OCI-LY3 (cell line): ENCODE measurements around the gene MAP3K5.

ENCODE experiments used
- EZH2phosphoT487 ChIP-seq: fragments of 200-600 bp; shearing (Covaris generic); IDR thresholded peaks from 2 replicates; pipeline ENCODE4 v1.6.1; 2018; ENCODE audit warnings: antibody characterized with exemption, mixed run types, low read depth
- TF ChIP-seq, protein P1 (sequence below): fragments of 200-600, 300-600 bp; sonication (generic); IDR thresholded peaks from 2 replicates; pipeline ENCODE4 v1.5.1; 2014; ENCODE audit warnings: antibody characterized with exemption, low read length, low read depth

DNA sequence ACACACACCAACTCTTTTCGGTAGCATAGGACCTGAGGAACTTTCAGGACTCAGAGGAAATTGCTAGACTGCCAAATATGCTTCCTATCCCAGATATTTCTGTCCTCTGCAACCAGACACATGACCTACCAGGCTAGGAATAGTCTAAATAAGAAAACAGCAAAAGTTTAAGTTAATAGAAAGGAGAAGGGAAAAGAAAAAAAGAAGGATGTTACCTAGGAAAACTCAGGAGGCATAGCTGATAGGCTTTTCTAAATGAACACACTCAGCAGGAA lies 74.6 kb downstream of the MAP3K5 start:
- no peak for TF ChIP-seq EZH2phosphoT487
- TF ChIP-seq, protein P1, sequence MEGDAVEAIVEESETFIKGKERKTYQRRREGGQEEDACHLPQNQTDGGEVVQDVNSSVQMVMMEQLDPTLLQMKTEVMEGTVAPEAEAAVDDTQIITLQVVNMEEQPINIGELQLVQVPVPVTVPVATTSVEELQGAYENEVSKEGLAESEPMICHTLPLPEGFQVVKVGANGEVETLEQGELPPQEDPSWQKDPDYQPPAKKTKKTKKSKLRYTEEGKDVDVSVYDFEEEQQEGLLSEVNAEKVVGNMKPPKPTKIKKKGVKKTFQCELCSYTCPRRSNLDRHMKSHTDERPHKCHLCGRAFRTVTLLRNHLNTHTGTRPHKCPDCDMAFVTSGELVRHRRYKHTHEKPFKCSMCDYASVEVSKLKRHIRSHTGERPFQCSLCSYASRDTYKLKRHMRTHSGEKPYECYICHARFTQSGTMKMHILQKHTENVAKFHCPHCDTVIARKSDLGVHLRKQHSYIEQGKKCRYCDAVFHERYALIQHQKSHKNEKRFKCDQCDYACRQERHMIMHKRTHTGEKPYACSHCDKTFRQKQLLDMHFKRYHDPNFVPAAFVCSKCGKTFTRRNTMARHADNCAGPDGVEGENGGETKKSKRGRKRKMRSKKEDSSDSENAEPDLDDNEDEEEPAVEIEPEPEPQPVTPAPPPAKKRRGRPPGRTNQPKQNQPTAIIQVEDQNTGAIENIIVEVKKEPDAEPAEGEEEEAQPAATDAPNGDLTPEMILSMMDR: no peak
